PC-9 (cell line): ENCODE results near the gene SCN2B. TPM values are rescaled to one million over a fixed set of nuclear protein-coding genes. Genes with fewer than 3 reads are reported as not detected.

ENCODE experiments used
- Bru-seq: library from RNA; stranded (reverse); fragments of 400-500 nt; gene quantifications from one replicate; lab custom pipeline; 2021; lab: Mats Ljungman, UMichigan
- BruChase-seq, 2 experiments: library from RNA; stranded (reverse); fragments of 400-500 nt; gene quantifications; one replicate each; lab custom pipeline; 2021; lab: Mats Ljungman, UMichigan
- BruUV-seq: library from RNA; stranded (reverse); fragments of 400-500 nt; replicated peaks from 2 replicates; lab custom pipeline; 2021; lab: Mats Ljungman, UMichigan
- CTCF ChIA-PET: fragments of 300-600 bp; sonication (Branson Sonifier 250); formaldehyde crosslinking; loops from one replicate; lab custom pipeline; 2022; ENCODE audit warnings: antibody characterized with exemption; lab: Charles Lee
- POLR2A ChIA-PET: fragments of 300-600 bp; sonication (Branson Sonifier 250); formaldehyde crosslinking; loops from one replicate; lab custom pipeline; 2022; ENCODE audit warnings: antibody characterized with exemption; ENCODE audit not compliant: unreplicated experiment; lab: Charles Lee
- DNase-seq, 2 experiments: peaks; one replicate each; pipeline versions ENCODE4 v3.0.0 to v3.0.0-alpha.2; 2015 to 2022; ENCODE audit warnings: mixed read lengths in 1 of 2
- H2AFZ ChIP-seq: fragments of 200-600 bp; sonication (generic); 2 replicates; pipeline ENCODE4 v1.8.1; 2017; ENCODE audit warnings: antibody characterized with exemption
- H3F3A ChIP-seq: fragments of 200-600 bp; sonication (generic); 2 replicates; pipeline ENCODE4 v1.8.1; 2017; ENCODE audit warnings: antibody characterized with exemption, mild to moderate bottlenecking, low read depth; ENCODE audit not compliant: insufficient read depth
- H3K27ac ChIP-seq: fragments of 200-600 bp; sonication (generic); 2 replicates; pipeline ENCODE4 v1.6.1; 2016; ENCODE audit warnings: mixed run types
- H3K27me3 ChIP-seq: fragments of 200-600 bp; sonication (generic); 2 replicates; pipeline ENCODE4 v1.6.1; 2016; ENCODE audit warnings: low read depth, mixed run types; ENCODE audit not compliant: insufficient read depth
- H3K36me3 ChIP-seq: fragments of 200-600 bp; sonication (generic); 2 replicates; pipeline ENCODE4 v1.6.1; 2016; ENCODE audit warnings: low read depth, mixed run types
- H3K4me1 ChIP-seq: fragments of 200-600 bp; sonication (generic); replicated peaks from 2 replicates; pipeline ENCODE4 v1.6.1; 2016; ENCODE audit warnings: mixed run types; ENCODE audit not compliant: insufficient read depth
- H3K4me2 ChIP-seq: fragments of 200-600 bp; sonication (generic); 2 replicates; pipeline ENCODE4 v1.6.1; 2017; ENCODE audit warnings: mixed run types
- H3K4me3 ChIP-seq: fragments of 200-600 bp; sonication (generic); 2 replicates; pipeline ENCODE4 v1.6.1; 2016; ENCODE audit warnings: mixed run types
- H3K79me2 ChIP-seq: fragments of 200-600 bp; sonication (generic); 2 replicates; pipeline ENCODE4 v1.6.1; 2017; ENCODE audit warnings: low read depth, mixed run types
- H3K9me2 ChIP-seq: fragments of 200-600 bp; sonication (generic); 2 replicates; pipeline ENCODE4 v1.8.1; 2017; ENCODE audit warnings: mild to moderate bottlenecking; ENCODE audit not compliant: insufficient read depth
- H3K9me3 ChIP-seq: fragments of 200-600 bp; sonication (generic); 2 replicates; pipeline ENCODE4 v1.8.1; 2016; ENCODE audit warnings: low read depth; ENCODE audit not compliant: insufficient read depth
- H4K20me1 ChIP-seq: fragments of 200-600 bp; sonication (generic); 2 replicates; pipeline ENCODE4 v1.8.1; 2017; ENCODE audit not compliant: insufficient read depth
- CTCF ChIP-seq: fragments of 200-600 bp; sonication (generic); conservative IDR thresholded peaks from 2 replicates; pipeline ENCODE4 v1.6.1; 2017; ENCODE audit warnings: mixed run types, antibody characterized with exemption, mild to moderate bottlenecking, moderate library complexity
- EZH2 ChIP-seq: fragments of 200-600 bp; sonication (generic); IDR thresholded peaks from 2 replicates; pipeline ENCODE4 v1.8.0; 2017; ENCODE audit warnings: antibody characterized with exemption, low read depth
- intact Hi-C: fragments of 100-400 bp; cut with micrococcal nuclease; formaldehyde crosslinking; loops from one replicate; pipeline ENCODE4 v1.10.0; 2022; ENCODE audit not compliant: unreplicated experiment
- long read RNA-seq: library from polyadenylated mRNA; stranded (forward); transcript quantifications from one replicate; pipeline ENCODE4 v2.0.0, GENCODE V29; 2022
- total RNA-seq: library from RNA; stranded (reverse); gene quantifications from 2 replicates; pipeline ENCODE4 v1.2.3, GENCODE V29; 2021

Gene SCN2B
- total RNA-seq (not detected in 2 replicates), Bru-seq, nascent RNA (percentile 5 among the genes with signal in this experiment), BruChase-seq, experiment 1, labeled RNA remaining after a 2-hour chase (not detected), BruChase-seq, experiment 2, labeled RNA remaining after a 6-hour chase (not detected)
- long read RNA-seq = 0 reads

- BruUV-seq = no TSS peak
- no peak within 1 kb of the TSS for H2AFZ ChIP-seq
- 0 out of 2 replicates have a peak within 1 kb of the TSS, but pooled peaks have one; percentile 5 for H3K4me3 ChIP-seq
- no peaks in the 10 kb centered on the region for H3K79me2 ChIP-seq
- no peak for TF ChIP-seq EZH2
- TF ChIP-seq CTCF = no peak
- H3K9me2 ChIP-seq = no peaks in the 10 kb centered on the region
- H3K4me1 ChIP-seq = peaks cover 25% of the 10 kb centered on the region
- peak within 1 kb of the TSS; percentile 69 for H3K4me2 ChIP-seq
- H3K36me3 ChIP-seq = no peaks in the 10 kb centered on the region
- DNase-seq = no peak
- CTCF ChIA-PET = interaction anchor here (0.6 kb wide), 1 partner anchor 333 kb away, joined by 5 read pairs; no protein-coding TSS in a partner anchor
- peak within 1 kb of the TSS; percentile 51 for H3K27ac ChIP-seq
- intact Hi-C loops = no loop called here
- H3F3A ChIP-seq = peaks cover 24% of the 10 kb centered on the region; the same call in 1 of the 2 replicates
- no peaks in the 10 kb centered on the region for H4K20me1 ChIP-seq
- POLR2A ChIA-PET = no interaction called here
- H3K9me3 ChIP-seq = no peaks in the 10 kb centered on the region
- no peaks in the 10 kb centered on the region for H3K27me3 ChIP-seq
These were observed at the start of gene SCN2B for GRCh38 chr11:118175993-118176777. SCN2B (minus strand) TSS chr11:118176639; CDS start chr11:118176431, 208 bp downstream.

- intact Hi-C loops = no loop called here
- BruUV-seq = no TSS peak
- POLR2A ChIA-PET = interaction anchor here (0.6 kb wide), 1 partner anchor 40 kb away, joined by 3 read pairs; the partner anchor contains the start of gene MPZL2
These were observed 48.2 kb upstream of the SCN2B start, which contains the start of gene JAML for GRCh38 chr11:118224511-118225188. JAML (minus strand) TSS chr11:118225011; CDS start chr11:118214866, 10,145 bp downstream.

More at GRCh38 chr11:118224511-118225188, 48.2 kb upstream of the SCN2B start, which contains the start of gene JAML:
- Histone ChIP-seq H3F3A (no peaks in the 10 kb centered on the region), H3K4me2 (no peak within 1 kb of the TSS), H3K27ac (no peak within 1 kb of the TSS), H3K9me3 (no peaks in the 10 kb centered on the region), H3K9me2 (no peaks in the 10 kb centered on the region), H2AFZ (no peak within 1 kb of the TSS), H3K36me3 (peaks cover 5% of the 10 kb centered on the region; the same call in 1 of the 2 replicates), H3K27me3 (no peaks in the 10 kb centered on the region), H3K4me1 (no peaks in the 10 kb centered on the region), H4K20me1 (no peaks in the 10 kb centered on the region), H3K4me3 (no peak within 1 kb of the TSS), H3K79me2 (no peaks in the 10 kb centered on the region)
- CTCF ChIA-PET = no interaction called here
- TF ChIP-seq EZH2 (no peak), CTCF (no peak)
- DNase-seq = no peak
